Liver (tissue), 9 donors: ENCODE results near the gene ZNF684. TPM values are rescaled to one million over a fixed set of nuclear protein-coding genes. Genes with fewer than 3 reads are reported as not detected.

ENCODE experiments used
- DNase-seq: peaks from one replicate; pipeline ENCODE4 v3.0.0-alpha.2; 2017; ENCODE audit warnings: low spot score
- H3K27ac ChIP-seq, 2 donors: one replicate each; pipeline ENCODE4 v1.7.0; 2013; ENCODE audit warnings: inconsistent platforms in 2 of 2, low read length in 2 of 2, control low read depth in 1 of 2, low read depth in 1 of 2, mild to moderate bottlenecking in 1 of 2
- H3K27me3 ChIP-seq, 4 donors: one replicate each; pipeline versions ENCODE4 v1.6.1 to v1.7.0; 2013; ENCODE audit warnings: low read length in 3 of 4, inconsistent platforms in 1 of 4, mild to moderate bottlenecking in 1 of 4, moderate library complexity in 1 of 4; ENCODE audit not compliant: control insufficient read depth in 4 of 4, insufficient read depth in 4 of 4
- H3K36me3 ChIP-seq, 4 donors: one replicate each; pipeline versions ENCODE4 v1.6.1 to v1.7.0; 2013; ENCODE audit warnings: low read length in 3 of 4, mild to moderate bottlenecking in 3 of 4, low read depth in 1 of 4, moderate library complexity in 1 of 4; ENCODE audit not compliant: control insufficient read depth in 4 of 4, insufficient read depth in 3 of 4
- H3K4me1 ChIP-seq, 4 donors: one replicate each; pipeline versions ENCODE4 v1.6.1 to v1.7.0; 2013; ENCODE audit warnings: low read length in 3 of 4, mild to moderate bottlenecking in 3 of 4, moderate library complexity in 1 of 4; ENCODE audit not compliant: control insufficient read depth in 4 of 4, insufficient read depth in 4 of 4
- H3K4me3 ChIP-seq, 3 donors: one replicate each; pipeline versions ENCODE4 v1.6.1 to v1.7.0; 2013; ENCODE audit warnings: low read length in 3 of 3, control low read depth in 1 of 3, low read depth in 1 of 3, mild to moderate bottlenecking in 1 of 3
- H3K9ac ChIP-seq, 2 donors: one replicate each; pipeline ENCODE4 v1.7.0; 2013; ENCODE audit warnings: low read length in 2 of 2, mild to moderate bottlenecking in 2 of 2, moderate library complexity in 2 of 2, control low read depth in 1 of 2, low read depth in 1 of 2
- H3K9me3 ChIP-seq, 4 donors: one replicate each; pipeline versions ENCODE4 v1.6.1 to v1.7.0; 2013; ENCODE audit warnings: low read length in 3 of 4; ENCODE audit not compliant: control insufficient read depth in 4 of 4
- ATF3 ChIP-seq: IDR thresholded peaks from 2 replicates; pipeline ENCODE4 v1.6.1; 2016; ENCODE audit warnings: antibody characterized with exemption
- CTCF ChIP-seq: fragments of 150-350 bp; IDR thresholded peaks from 2 replicates; pipeline ENCODE4 v1.5.1; 2017; ENCODE audit warnings: improper control_type of control experiment, low read depth, low read length; ENCODE audit not compliant: missing input control
- EGR1 ChIP-seq, 2 donors: IDR thresholded peaks; 2 replicates each; pipeline ENCODE4 v1.6.1; 2016 to 2018; ENCODE audit warnings: antibody characterized with exemption in 2 of 2, low read depth in 2 of 2
- FOXA1 ChIP-seq: IDR thresholded peaks from 2 replicates; pipeline ENCODE4 v1.6.1; 2016; ENCODE audit warnings: antibody characterized with exemption
- FOXA2 ChIP-seq: IDR thresholded peaks from 2 replicates; pipeline ENCODE4 v1.6.1; 2016; ENCODE audit warnings: antibody characterized with exemption
- GABPA ChIP-seq, 2 donors: IDR thresholded peaks in 1 of 2; conservative IDR thresholded peaks in 1 of 2; 2 replicates each; pipeline ENCODE4 v1.6.1; 2016; ENCODE audit warnings: antibody characterized with exemption in 2 of 2, mild to moderate bottlenecking in 1 of 2, moderate library complexity in 1 of 2
- HNF4A ChIP-seq, 2 donors: conservative IDR thresholded peaks; 2 replicates each; pipeline ENCODE4 v1.6.1; 2016; ENCODE audit warnings: antibody characterized with exemption in 2 of 2, mild to moderate bottlenecking in 2 of 2
- HNF4G ChIP-seq: IDR thresholded peaks from 2 replicates; pipeline ENCODE4 v1.6.1; 2016; ENCODE audit warnings: antibody characterized with exemption
- JUND ChIP-seq, 2 donors: IDR thresholded peaks; 2 replicates each; pipeline ENCODE4 v1.6.1; 2016; ENCODE audit warnings: antibody characterized with exemption in 2 of 2
- MAX ChIP-seq: IDR thresholded peaks from 2 replicates; pipeline ENCODE4 v1.6.1; 2016; ENCODE audit warnings: antibody characterized with exemption
- NR2F2 ChIP-seq: IDR thresholded peaks from 2 replicates; pipeline ENCODE4 v1.6.1; 2016; ENCODE audit warnings: antibody characterized with exemption
- RAD21 ChIP-seq, 2 donors: IDR thresholded peaks; 2 replicates each; pipeline ENCODE4 v1.6.1; 2016; ENCODE audit warnings: antibody characterized with exemption in 2 of 2, mild to moderate bottlenecking in 2 of 2
- REST ChIP-seq: IDR thresholded peaks from 2 replicates; pipeline ENCODE4 v1.6.1; 2016; ENCODE audit warnings: antibody characterized with exemption, mild to moderate bottlenecking
- RXRA ChIP-seq, 2 donors: IDR thresholded peaks; 2 replicates each; pipeline ENCODE4 v1.6.1; 2017 to 2018; ENCODE audit warnings: antibody characterized with exemption in 2 of 2, mild to moderate bottlenecking in 1 of 2
- SP1 ChIP-seq: IDR thresholded peaks from 2 replicates; pipeline ENCODE4 v1.6.1; 2018; ENCODE audit warnings: antibody characterized with exemption, mild to moderate bottlenecking
- TAF1 ChIP-seq: conservative IDR thresholded peaks from 2 replicates; pipeline ENCODE4 v1.6.1; 2016; ENCODE audit warnings: antibody characterized with exemption, mild to moderate bottlenecking
- YY1 ChIP-seq: IDR thresholded peaks from 2 replicates; pipeline ENCODE4 v1.6.1; 2016; ENCODE audit warnings: antibody characterized with exemption, mild to moderate bottlenecking
- ZBTB33 ChIP-seq: IDR thresholded peaks from 2 replicates; pipeline ENCODE4 v1.6.1; 2016; ENCODE audit warnings: antibody characterized with exemption
- WGBS: extraction: QIAGEN DNeasy Blood & Tissue Kit; methylation state at CpG from one replicate; pipeline ENCODE4 v1.1.7; 2013; 5-methylcytosine and 5-hydroxymethylcytosine counted together
- polyA plus RNA-seq, 2 donors: library from polyadenylated mRNA; stranded (reverse) in 1 of 2; unstranded in 1 of 2; fragments of 200-250 nt in 1 of 2; fragments of >200 nt in 1 of 2; fragmentation: Nextera tagmentation in 1 of 2; extraction: Ambion mirVana in 1 of 2; gene quantifications; one replicate each; pipeline versions ENCODE4 v1.2.1 to v1.2.3, GENCODE V29; 2013 to 2015
- total RNA-seq, 2 donors: library from RNA; depleted of rRNA; stranded (reverse); fragments of >200 nt; gene quantifications; one replicate each; pipeline ENCODE4 v1.2.3, GENCODE V29; 2014
- donor health status: healthy.
- donor health status: healthy.
- donor health status: healthy.
- donor health status: healthy.
- donor health status: healthy.

ZNF684 gene
- total RNA-seq (10 to 100 TPM in 1 of 2 donors, 1 to 10 TPM in 1; 8.5 to 17.1 TPM), polyA plus RNA-seq (10 to 100 TPM in 1 of 2 donors, 1 to 10 TPM in 1; 7.6 to 11.9 TPM)

- Histone ChIP-seq H3K9ac (peak within 1 kb of the TSS; percentile 73 to 96), H3K4me3 (peak within 1 kb of the TSS; percentile 75 to 96 (median 87)), H3K36me3 (peaks cover 0 to 4% (median under 1%) of the 10 kb centered on the region in 4 donors), H3K27ac (peak within 1 kb of the TSS; percentile 80 to 95), H3K4me1 (peaks cover 1 to 26% (median 21%) of the 10 kb centered on the region in 4 donors), H3K27me3 (no peaks in the 10 kb centered on the region), H3K9me3 (no peaks in the 10 kb centered on the region)
- TF ChIP-seq YY1, result peak; percentile 90
- TF ChIP-seq RAD21 (IDR thresholded peaks at IDR 0.05), result peak; percentile 40 to 52
- TF ChIP-seq FOXA2, result no peak
- TF ChIP-seq EGR1 (IDR thresholded peaks at IDR 0.05; ENCODE audit: low read depth in 2 of 2), result peak; percentile 70 to 73
- TF ChIP-seq ATF3, result peak; percentile 65
- TF ChIP-seq REST, result peak; percentile 89
- TF ChIP-seq JUND (IDR thresholded peaks at IDR 0.05), result peak in 1 of 2 donors; percentile 82
- TF ChIP-seq HNF4G, result no peak
- TF ChIP-seq ZBTB33, result peak; percentile 57
- peak; percentile 86 to 96 for TF ChIP-seq GABPA (IDR thresholded peaks at IDR 0.05 in 1 of 2, conservative IDR thresholded peaks at IDR 0.05 in 1 of 2)
- TF ChIP-seq RXRA (IDR thresholded peaks at IDR 0.05), result peak; percentile 55 to 58
- TF ChIP-seq TAF1, result peak; percentile 83
- peak; percentile 92 for TF ChIP-seq MAX
- peak; percentile 19 to 42 for TF ChIP-seq HNF4A (conservative IDR thresholded peaks at IDR 0.05)
- TF ChIP-seq CTCF, result no peak
- peak; percentile 52 for TF ChIP-seq NR2F2
- peak; percentile 68 for TF ChIP-seq SP1
- TF ChIP-seq FOXA1, result no peak
- under 1% methylated on average over 35 of the region's 35 CpGs for WGBS
- DNase-seq, result peak; percentile 82
These were observed at the start of gene ZNF684 for GRCh38 chr1:40531381-40532061. Gene ZNF684 (plus strand): TSS chr1:40531637. CDS start chr1:40533167, 1,530 bp downstream.
